SU-DHL-6 (cell line): ENCODE results near the gene GLI3.

ENCODE experiments used
- H2AFZ ChIP-seq: fragments of 200-600 bp; sonication (generic); 2 replicates; pipeline ENCODE4 v1.6.1; 2014; ENCODE audit warnings: low read depth, mild to moderate bottlenecking, moderate library complexity, mixed read lengths, antibody characterized with exemption, low read length; ENCODE audit not compliant: severe bottlenecking
- H3F3A ChIP-seq: fragments of 200-600 bp; shearing (Covaris generic); 2 replicates; pipeline ENCODE4 v1.6.0; 2016; ENCODE audit warnings: antibody characterized with exemption, mild to moderate bottlenecking; ENCODE audit not compliant: insufficient read depth
- H3K27ac ChIP-seq: fragments of 200-600 bp; sonication (generic); 2 replicates; pipeline ENCODE4 v1.5.1; 2016; ENCODE audit warnings: low read depth, mild to moderate bottlenecking, low read length, moderate library complexity, mixed read lengths
- H3K27me3 ChIP-seq: fragments of 200-600 bp; sonication (generic), shearing (Covaris generic); 2 replicates; pipeline ENCODE4 v1.6.0; 2014; ENCODE audit warnings: mild to moderate bottlenecking, low read length
- H3K36me3 ChIP-seq: fragments of 200-600 bp; sonication (generic); 2 replicates; pipeline ENCODE4 v1.6.1; 2014; ENCODE audit warnings: mild to moderate bottlenecking, low read length, mixed read lengths
- H3K4me2 ChIP-seq: fragments of 300-600, 200-600 bp; shearing (Covaris generic), sonication (generic); 2 replicates; pipeline ENCODE4 v1.6.0; 2014; ENCODE audit warnings: low read length, low read depth, mild to moderate bottlenecking; ENCODE audit not compliant: poor library complexity, severe bottlenecking
- H3K4me3 ChIP-seq: fragments of 200-600 bp; sonication (generic); 2 replicates; pipeline ENCODE4 v1.5.1; 2014; ENCODE audit warnings: antibody characterized with exemption, low read length, mild to moderate bottlenecking, mixed read lengths; ENCODE audit not compliant: insufficient read depth, poor library complexity, severe bottlenecking
- H3K79me2 ChIP-seq: fragments of 200-600 bp; sonication (generic); 2 replicates; pipeline ENCODE4 v1.6.1; 2014; ENCODE audit warnings: mild to moderate bottlenecking, low read length, moderate library complexity; ENCODE audit not compliant: insufficient read depth
- H3K9ac ChIP-seq: fragments of 200-600 bp; sonication (generic); 2 replicates; pipeline ENCODE4 v1.7.0; 2014; ENCODE audit warnings: mild to moderate bottlenecking, low read length
- H3K9me2 ChIP-seq: fragments of 200-600 bp; sonication (generic); replicated peaks from 2 replicates; pipeline ENCODE4 v1.6.1; 2014; ENCODE audit warnings: low read length; ENCODE audit not compliant: insufficient read depth
- H3K9me3 ChIP-seq: fragments of 200-600 bp; sonication (generic); 2 replicates; pipeline ENCODE4 v1.6.1; 2014; ENCODE audit warnings: low read length, mixed read lengths; ENCODE audit not compliant: insufficient read depth
- H4K20me1 ChIP-seq: fragments of 200-600 bp; sonication (generic); 2 replicates; pipeline ENCODE4 v1.6.1; 2014; ENCODE audit warnings: low read depth, mild to moderate bottlenecking, antibody characterized with exemption, low read length, moderate library complexity, mixed read lengths
- EZH2phosphoT487 ChIP-seq: fragments of 200-600 bp; sonication (generic), shearing (Covaris generic); conservative IDR thresholded peaks from 2 replicates; pipeline ENCODE4 v1.6.1; 2018; ENCODE audit warnings: mild to moderate bottlenecking, antibody characterized with exemption, low read length, moderate library complexity, mixed read lengths
- TF ChIP-seq, protein P1 (sequence below): fragments of 200-600 bp; sonication (generic); IDR thresholded peaks from one replicate; pipeline ENCODE4 v1.5.1; 2017; ENCODE audit warnings: antibody characterized with exemption, mild to moderate bottlenecking, low read length, moderate library complexity; ENCODE audit not compliant: insufficient read depth, poor library complexity, severe bottlenecking

The GLI3 gene

DNA sequence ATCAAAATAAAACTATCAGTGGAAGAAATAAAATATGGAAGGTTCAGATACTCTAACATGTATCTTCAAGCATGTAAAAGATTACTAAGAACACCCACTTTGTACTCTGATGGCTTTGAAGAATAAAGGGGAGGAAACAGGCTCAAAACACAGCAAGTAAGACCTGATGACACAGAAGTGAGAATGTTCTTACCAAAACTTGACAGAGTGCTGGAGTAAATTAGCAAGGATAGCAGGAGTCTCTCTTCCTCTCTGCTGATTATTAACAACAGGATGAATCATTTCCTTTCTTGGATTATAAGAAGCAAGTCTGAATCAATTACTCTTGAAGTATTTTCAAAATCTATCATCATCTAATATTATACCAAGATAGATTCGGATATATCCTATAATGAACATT is 47.5 kb downstream of the GLI3 start:
- H3K9me3 ChIP-seq = no peaks in the 10 kb centered on the region
- H3K79me2 ChIP-seq = no peaks in the 10 kb centered on the region
- H3K4me2 ChIP-seq = no peak overlapping the region
- no peaks in the 10 kb centered on the region for H3K36me3 ChIP-seq
- H3K27ac ChIP-seq = no peak overlapping the region
- H2AFZ ChIP-seq = no peak overlapping the region
- no peaks in the 10 kb centered on the region for H3K9me2 ChIP-seq
- no peaks in the 10 kb centered on the region for H3K27me3 ChIP-seq
- no peaks in the 10 kb centered on the region for H4K20me1 ChIP-seq
- no peaks in the 10 kb centered on the region for H3F3A ChIP-seq
- no peak overlapping the region for H3K9ac ChIP-seq
- no peak overlapping the region for H3K4me3 ChIP-seq
- TF ChIP-seq EZH2phosphoT487 = no peak
- TF ChIP-seq, protein P1, sequence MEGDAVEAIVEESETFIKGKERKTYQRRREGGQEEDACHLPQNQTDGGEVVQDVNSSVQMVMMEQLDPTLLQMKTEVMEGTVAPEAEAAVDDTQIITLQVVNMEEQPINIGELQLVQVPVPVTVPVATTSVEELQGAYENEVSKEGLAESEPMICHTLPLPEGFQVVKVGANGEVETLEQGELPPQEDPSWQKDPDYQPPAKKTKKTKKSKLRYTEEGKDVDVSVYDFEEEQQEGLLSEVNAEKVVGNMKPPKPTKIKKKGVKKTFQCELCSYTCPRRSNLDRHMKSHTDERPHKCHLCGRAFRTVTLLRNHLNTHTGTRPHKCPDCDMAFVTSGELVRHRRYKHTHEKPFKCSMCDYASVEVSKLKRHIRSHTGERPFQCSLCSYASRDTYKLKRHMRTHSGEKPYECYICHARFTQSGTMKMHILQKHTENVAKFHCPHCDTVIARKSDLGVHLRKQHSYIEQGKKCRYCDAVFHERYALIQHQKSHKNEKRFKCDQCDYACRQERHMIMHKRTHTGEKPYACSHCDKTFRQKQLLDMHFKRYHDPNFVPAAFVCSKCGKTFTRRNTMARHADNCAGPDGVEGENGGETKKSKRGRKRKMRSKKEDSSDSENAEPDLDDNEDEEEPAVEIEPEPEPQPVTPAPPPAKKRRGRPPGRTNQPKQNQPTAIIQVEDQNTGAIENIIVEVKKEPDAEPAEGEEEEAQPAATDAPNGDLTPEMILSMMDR = no peak

DNA sequence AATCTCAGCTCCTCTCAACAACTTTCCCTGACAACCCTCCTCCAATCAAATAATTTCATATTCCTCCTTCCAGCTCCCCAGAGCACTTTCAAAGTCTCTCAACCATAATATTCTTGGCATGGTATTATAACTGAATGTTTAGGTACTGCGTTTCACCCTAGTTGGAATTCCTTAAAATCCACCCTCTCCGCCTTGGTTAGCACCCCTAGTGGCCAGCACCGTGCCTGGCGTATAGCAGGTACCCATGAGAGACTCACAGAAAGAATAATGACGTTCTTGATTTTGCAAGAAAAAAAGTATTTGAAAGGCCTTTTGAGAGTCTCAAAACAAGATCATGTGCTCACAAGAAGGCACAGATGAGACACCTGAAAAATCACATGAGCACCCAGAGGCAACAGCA is 50.9 kb downstream of the GLI3 start:
- TF ChIP-seq EZH2phosphoT487 = no peak
- TF ChIP-seq, protein P1 = peak; percentile 68
- Histone ChIP-seq H3K9ac (no peak overlapping the region), H3K9me3 (no peaks in the 10 kb centered on the region), H3K27ac (no peak overlapping the region), H3K27me3 (no peaks in the 10 kb centered on the region), H3K9me2 (no peaks in the 10 kb centered on the region), H3K4me3 (no peak overlapping the region), H3K4me2 (no peak overlapping the region), H3K36me3 (no peaks in the 10 kb centered on the region), H3F3A (no peaks in the 10 kb centered on the region), H4K20me1 (no peaks in the 10 kb centered on the region), H2AFZ (no peak overlapping the region), H3K79me2 (no peaks in the 10 kb centered on the region)

GRCh38 chr7:42185726-42186125 is 51.3 kb downstream of the GLI3 start:
- H3K27ac ChIP-seq = no peak overlapping the region
- no peaks in the 10 kb centered on the region for H3K79me2 ChIP-seq
- no peaks in the 10 kb centered on the region for H3F3A ChIP-seq
- no peaks in the 10 kb centered on the region for H3K9me2 ChIP-seq
- no peaks in the 10 kb centered on the region for H3K36me3 ChIP-seq
- H3K27me3 ChIP-seq = no peaks in the 10 kb centered on the region
- no peak overlapping the region for H3K4me2 ChIP-seq
- H3K4me3 ChIP-seq = no peak overlapping the region
- no peak overlapping the region for H3K9ac ChIP-seq
- no peaks in the 10 kb centered on the region for H3K9me3 ChIP-seq
- H4K20me1 ChIP-seq = no peaks in the 10 kb centered on the region
- H2AFZ ChIP-seq = no peak overlapping the region
- TF ChIP-seq EZH2phosphoT487 = no peak
- TF ChIP-seq, protein P1 = no peak

- H3K4me2 ChIP-seq = no peak overlapping the region
- H3F3A ChIP-seq = no peaks in the 10 kb centered on the region
- H3K9me3 ChIP-seq = no peaks in the 10 kb centered on the region
- no peak overlapping the region for H3K4me3 ChIP-seq
- no peaks in the 10 kb centered on the region for H3K27me3 ChIP-seq
- H3K9me2 ChIP-seq = no peaks in the 10 kb centered on the region
- no peak overlapping the region for H2AFZ ChIP-seq
- no peak overlapping the region for H3K27ac ChIP-seq
- H4K20me1 ChIP-seq = no peaks in the 10 kb centered on the region
- no peak for TF ChIP-seq EZH2phosphoT487
- TF ChIP-seq, protein P1 = no peak
- H3K9ac ChIP-seq = no peak overlapping the region
- no peaks in the 10 kb centered on the region for H3K36me3 ChIP-seq
- H3K79me2 ChIP-seq = no peaks in the 10 kb centered on the region
These were observed 53.5 kb downstream of the GLI3 start for GRCh38 chr7:42183547-42183946.
